ENCODE measurements around the gene UBE4B. TPM values are rescaled to one million over a fixed set of nuclear protein-coding genes. Genes with fewer than 3 reads are reported as not detected.

Gene UBE4B
- total RNA-seq, 1 experiment from 2014 or later: 44.7 TPM

DNA sequence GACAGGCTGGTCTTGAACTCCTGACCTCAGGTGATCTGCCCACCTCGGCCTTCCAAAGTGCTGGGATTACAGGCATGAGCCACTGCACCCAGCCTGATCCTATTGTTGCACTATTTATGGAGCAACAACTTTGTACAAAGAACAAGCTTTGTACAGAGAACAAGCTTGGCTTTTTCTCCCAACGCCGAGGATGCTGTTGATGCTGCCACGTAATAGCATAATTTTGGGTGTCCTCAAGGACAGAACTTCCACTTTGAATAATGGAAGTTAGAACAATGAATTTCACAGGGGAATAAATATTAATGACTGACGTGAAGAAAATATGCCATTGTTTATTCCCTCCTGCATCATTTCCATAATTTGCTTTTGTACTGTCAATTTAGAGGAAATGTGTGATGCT is 48.5 kb upstream of the UBE4B start:
- Histone ChIP-seq H3K9me2 (ENCODE audit: insufficient read depth) (no peaks in the 10 kb centered on the region), H3K36me3 (ENCODE audit: control insufficient read depth in 1 of 2, insufficient read depth in 2 of 2, low read length in 2 of 2) (peaks cover 0 to 6% of the 10 kb centered on the region in 2 experiments; a peak in 1 of 4 replicates), H3K27ac (ENCODE audit: low read depth, low read length) (no peak overlapping the region), H3K4me3 (replicated peaks in 1 of 2; ENCODE audit: low read depth in 1 of 2, low read length in 2 of 2) (no peak overlapping the region), H3K79me2 (ENCODE audit: insufficient read depth, low read length) (no peaks in the 10 kb centered on the region), H3K4me1 (ENCODE audit: control insufficient read depth in 1 of 2, insufficient read depth in 2 of 2, low read length in 2 of 2) (no peaks in the 10 kb centered on the region), H3K9ac (ENCODE audit: low read length) (no peak overlapping the region), H3K4me2 (ENCODE audit: low read length) (no peak overlapping the region), H2AFZ (ENCODE audit: low read depth, low read length, poor library complexity, severe bottlenecking) (no peak overlapping the region), H3K27me3 (ENCODE audit: insufficient read depth, low read length) (no peaks in the 10 kb centered on the region), H4K20me1 (ENCODE audit: insufficient read depth) (no peaks in the 10 kb centered on the region), H3K9me3 (ENCODE audit: control insufficient read depth in 1 of 2, insufficient read depth in 1 of 2, low read depth in 1 of 2, low read length in 2 of 2) (no peaks in the 10 kb centered on the region)
- TF ChIP-seq, protein P1, sequence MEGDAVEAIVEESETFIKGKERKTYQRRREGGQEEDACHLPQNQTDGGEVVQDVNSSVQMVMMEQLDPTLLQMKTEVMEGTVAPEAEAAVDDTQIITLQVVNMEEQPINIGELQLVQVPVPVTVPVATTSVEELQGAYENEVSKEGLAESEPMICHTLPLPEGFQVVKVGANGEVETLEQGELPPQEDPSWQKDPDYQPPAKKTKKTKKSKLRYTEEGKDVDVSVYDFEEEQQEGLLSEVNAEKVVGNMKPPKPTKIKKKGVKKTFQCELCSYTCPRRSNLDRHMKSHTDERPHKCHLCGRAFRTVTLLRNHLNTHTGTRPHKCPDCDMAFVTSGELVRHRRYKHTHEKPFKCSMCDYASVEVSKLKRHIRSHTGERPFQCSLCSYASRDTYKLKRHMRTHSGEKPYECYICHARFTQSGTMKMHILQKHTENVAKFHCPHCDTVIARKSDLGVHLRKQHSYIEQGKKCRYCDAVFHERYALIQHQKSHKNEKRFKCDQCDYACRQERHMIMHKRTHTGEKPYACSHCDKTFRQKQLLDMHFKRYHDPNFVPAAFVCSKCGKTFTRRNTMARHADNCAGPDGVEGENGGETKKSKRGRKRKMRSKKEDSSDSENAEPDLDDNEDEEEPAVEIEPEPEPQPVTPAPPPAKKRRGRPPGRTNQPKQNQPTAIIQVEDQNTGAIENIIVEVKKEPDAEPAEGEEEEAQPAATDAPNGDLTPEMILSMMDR (IDR thresholded peaks at IDR 0.05 in 2 of 3, conservative IDR thresholded peaks at IDR 0.05 in 1 of 3; ENCODE audit: borderline replicate concordance in 1 of 3, insufficient read depth in 1 of 3, low read depth in 2 of 3, low read length in 2 of 3): no peak
- TF ChIP-seq SIN3A (IDR thresholded peaks at IDR 0.05; ENCODE audit: low read depth) (no peak), CEBPB (IDR thresholded peaks at IDR 0.05; ENCODE audit: low read depth) (no peak), ZFX (IDR thresholded peaks at IDR 0.05) (no peak), POLR2AphosphoS5 (IDR thresholded peaks at IDR 0.05; ENCODE audit: low read depth, low read length) (no peak), ZNF274 (IDR thresholded peaks at IDR 0.05; ENCODE audit: low read depth, low read length) (no peak), SRF (IDR thresholded peaks at IDR 0.05; ENCODE audit: low read depth) (no peak), JUND (IDR thresholded peaks at IDR 0.05) (no peak)
- TF ChIP-seq, protein P2, sequence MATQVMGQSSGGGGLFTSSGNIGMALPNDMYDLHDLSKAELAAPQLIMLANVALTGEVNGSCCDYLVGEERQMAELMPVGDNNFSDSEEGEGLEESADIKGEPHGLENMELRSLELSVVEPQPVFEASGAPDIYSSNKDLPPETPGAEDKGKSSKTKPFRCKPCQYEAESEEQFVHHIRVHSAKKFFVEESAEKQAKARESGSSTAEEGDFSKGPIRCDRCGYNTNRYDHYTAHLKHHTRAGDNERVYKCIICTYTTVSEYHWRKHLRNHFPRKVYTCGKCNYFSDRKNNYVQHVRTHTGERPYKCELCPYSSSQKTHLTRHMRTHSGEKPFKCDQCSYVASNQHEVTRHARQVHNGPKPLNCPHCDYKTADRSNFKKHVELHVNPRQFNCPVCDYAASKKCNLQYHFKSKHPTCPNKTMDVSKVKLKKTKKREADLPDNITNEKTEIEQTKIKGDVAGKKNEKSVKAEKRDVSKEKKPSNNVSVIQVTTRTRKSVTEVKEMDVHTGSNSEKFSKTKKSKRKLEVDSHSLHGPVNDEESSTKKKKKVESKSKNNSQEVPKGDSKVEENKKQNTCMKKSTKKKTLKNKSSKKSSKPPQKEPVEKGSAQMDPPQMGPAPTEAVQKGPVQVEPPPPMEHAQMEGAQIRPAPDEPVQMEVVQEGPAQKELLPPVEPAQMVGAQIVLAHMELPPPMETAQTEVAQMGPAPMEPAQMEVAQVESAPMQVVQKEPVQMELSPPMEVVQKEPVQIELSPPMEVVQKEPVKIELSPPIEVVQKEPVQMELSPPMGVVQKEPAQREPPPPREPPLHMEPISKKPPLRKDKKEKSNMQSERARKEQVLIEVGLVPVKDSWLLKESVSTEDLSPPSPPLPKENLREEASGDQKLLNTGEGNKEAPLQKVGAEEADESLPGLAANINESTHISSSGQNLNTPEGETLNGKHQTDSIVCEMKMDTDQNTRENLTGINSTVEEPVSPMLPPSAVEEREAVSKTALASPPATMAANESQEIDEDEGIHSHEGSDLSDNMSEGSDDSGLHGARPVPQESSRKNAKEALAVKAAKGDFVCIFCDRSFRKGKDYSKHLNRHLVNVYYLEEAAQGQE (IDR thresholded peaks at IDR 0.05; ENCODE audit: low read depth): no peak
- TF ChIP-seq, protein P3, sequence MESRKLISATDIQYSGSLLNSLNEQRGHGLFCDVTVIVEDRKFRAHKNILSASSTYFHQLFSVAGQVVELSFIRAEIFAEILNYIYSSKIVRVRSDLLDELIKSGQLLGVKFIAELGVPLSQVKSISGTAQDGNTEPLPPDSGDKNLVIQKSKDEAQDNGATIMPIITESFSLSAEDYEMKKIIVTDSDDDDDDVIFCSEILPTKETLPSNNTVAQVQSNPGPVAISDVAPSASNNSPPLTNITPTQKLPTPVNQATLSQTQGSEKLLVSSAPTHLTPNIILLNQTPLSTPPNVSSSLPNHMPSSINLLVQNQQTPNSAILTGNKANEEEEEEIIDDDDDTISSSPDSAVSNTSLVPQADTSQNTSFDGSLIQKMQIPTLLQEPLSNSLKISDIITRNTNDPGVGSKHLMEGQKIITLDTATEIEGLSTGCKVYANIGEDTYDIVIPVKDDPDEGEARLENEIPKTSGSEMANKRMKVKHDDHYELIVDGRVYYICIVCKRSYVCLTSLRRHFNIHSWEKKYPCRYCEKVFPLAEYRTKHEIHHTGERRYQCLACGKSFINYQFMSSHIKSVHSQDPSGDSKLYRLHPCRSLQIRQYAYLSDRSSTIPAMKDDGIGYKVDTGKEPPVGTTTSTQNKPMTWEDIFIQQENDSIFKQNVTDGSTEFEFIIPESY (IDR thresholded peaks at IDR 0.05; ENCODE audit: extremely low read depth, insufficient replicate concordance, low read length): no peak
- ATAC-seq (no peak), DNase-seq (ENCODE audit: low read depth, low spot score) (no peak)
- POLR2A ChIA-PET: no interaction called here
- RAD21 ChIA-PET (ENCODE audit: low non-redundant PET in 1 of 2, low total read pairs in 2 of 2, uncharacterized antibody in 2 of 2, unreplicated experiment in 2 of 2): no interaction called here
- no TSS peak for BruUV-seq (replicated peaks)
- intact Hi-C loops (cut with micrococcal nuclease): no loop called here
- CTCF ChIA-PET: no interaction called here
